Measurements from ENCODE around the gene GLB1L2. TPM values are rescaled to one million over a fixed set of nuclear protein-coding genes. Genes with fewer than 3 reads are reported as not detected.

GLB1L2 gene
- total RNA-seq, 2 donors from 2014 or later, result 9.9 to 12.5 TPM

DNA sequence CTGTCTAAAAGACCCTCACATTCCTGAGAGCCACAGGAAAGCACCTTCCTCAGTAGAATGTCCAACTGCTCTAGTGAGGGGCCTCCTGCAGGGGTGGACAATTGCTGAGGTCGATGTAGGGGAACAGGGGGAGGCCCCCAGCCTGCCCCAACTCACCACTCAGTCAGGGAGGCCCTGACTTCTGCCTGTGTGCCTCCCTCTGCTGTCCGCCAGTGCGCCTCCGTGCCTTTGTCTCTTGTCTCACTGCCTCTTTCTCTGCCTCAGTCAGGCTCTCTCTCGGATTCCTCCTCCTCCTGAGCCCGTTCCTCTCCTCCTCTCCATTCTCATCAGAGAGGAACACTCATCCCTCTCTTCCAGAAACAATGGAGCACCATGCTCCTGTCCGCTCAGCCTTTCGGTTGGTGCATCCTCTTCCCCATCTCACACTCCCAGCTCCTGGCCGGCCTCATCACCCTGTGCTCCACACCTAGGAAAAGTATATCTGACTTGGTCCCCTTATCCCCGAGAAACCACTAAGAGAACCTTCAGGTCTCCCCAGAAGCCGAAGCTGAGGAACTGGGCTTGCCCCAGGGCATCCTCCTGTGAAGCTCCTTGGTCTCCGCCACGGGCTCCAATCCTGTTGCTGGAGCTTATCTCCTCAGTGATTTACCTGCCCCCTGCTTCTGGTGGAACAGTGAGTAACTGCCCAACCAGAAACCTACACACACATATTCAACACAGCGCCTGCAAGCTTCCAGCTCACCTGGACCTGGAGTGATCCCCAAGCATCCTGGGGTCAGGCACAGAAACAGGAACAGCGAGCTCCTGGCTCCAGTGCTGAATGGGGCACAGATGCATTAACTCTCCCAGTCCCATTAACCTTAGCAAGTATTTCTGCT, 78.0 kb downstream of the GLB1L2 start:
- peak overlapping the region; percentile 74 for H3K4me3 Mint-ChIP-seq
- Histone ChIP-seq H3K4me3 (ENCODE audit: low read length) (no peak overlapping the region), H3K9ac (ENCODE audit: extremely low read depth, low read length, poor library complexity, severe bottlenecking) (no peak overlapping the region), H3K36me3 (ENCODE audit: control insufficient read depth, insufficient read depth, low read length) (no peaks in the 10 kb centered on the region), H3K4me1 (ENCODE audit: control insufficient read depth, insufficient read depth, low read length) (no peaks in the 10 kb centered on the region), H3K27ac (ENCODE audit: low read depth, low read length) (no peak overlapping the region), H3K27me3 (ENCODE audit: control insufficient read depth, insufficient read depth, low read length, poor library complexity, severe bottlenecking) (peaks cover 39% of the 10 kb centered on the region), H3K9me3 (ENCODE audit: control insufficient read depth, low read length) (no peaks in the 10 kb centered on the region)
- no peak for DNase-seq
- H3K36me3 Mint-ChIP-seq (ENCODE audit: low read depth), result no peaks in the 10 kb centered on the region
- peaks cover 26% of the 10 kb centered on the region for H3K4me1 Mint-ChIP-seq
- H3K27me3 Mint-ChIP-seq (ENCODE audit: insufficient read depth), result peaks cover 53% of the 10 kb centered on the region
- no peaks in the 10 kb centered on the region for H3K9me3 Mint-ChIP-seq
- 86 to 87% methylated on average over 11 to 15 of the region's 15 CpGs for WGBS, 2 experiments (ENCODE audit: insufficient coverage in 1 of 2, insufficient read length in 1 of 2)
- no peak overlapping the region for H3K27ac Mint-ChIP-seq
- TF ChIP-seq, protein P1, sequence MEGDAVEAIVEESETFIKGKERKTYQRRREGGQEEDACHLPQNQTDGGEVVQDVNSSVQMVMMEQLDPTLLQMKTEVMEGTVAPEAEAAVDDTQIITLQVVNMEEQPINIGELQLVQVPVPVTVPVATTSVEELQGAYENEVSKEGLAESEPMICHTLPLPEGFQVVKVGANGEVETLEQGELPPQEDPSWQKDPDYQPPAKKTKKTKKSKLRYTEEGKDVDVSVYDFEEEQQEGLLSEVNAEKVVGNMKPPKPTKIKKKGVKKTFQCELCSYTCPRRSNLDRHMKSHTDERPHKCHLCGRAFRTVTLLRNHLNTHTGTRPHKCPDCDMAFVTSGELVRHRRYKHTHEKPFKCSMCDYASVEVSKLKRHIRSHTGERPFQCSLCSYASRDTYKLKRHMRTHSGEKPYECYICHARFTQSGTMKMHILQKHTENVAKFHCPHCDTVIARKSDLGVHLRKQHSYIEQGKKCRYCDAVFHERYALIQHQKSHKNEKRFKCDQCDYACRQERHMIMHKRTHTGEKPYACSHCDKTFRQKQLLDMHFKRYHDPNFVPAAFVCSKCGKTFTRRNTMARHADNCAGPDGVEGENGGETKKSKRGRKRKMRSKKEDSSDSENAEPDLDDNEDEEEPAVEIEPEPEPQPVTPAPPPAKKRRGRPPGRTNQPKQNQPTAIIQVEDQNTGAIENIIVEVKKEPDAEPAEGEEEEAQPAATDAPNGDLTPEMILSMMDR (conservative IDR thresholded peaks at IDR 0.05), result no peak

DNA sequence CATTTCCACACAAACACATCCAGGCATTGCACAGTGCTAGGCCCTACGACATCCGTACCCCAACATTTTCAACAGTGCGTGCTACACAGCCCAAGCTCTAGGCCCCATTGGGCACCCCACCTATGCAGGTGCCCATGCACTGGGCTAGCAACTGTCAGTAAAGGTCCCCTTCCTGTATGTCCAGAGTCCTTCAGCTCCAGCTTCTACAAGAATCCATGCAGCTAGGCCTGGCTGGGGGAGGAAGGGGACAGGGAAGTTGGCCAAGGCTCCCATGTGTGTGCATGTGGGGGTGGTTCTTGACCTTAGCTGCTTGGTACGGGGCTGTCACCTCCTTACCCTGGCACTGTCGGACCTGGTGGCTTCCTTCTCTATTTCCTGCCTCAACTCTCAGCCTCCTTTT, 79.0 kb downstream of the GLB1L2 start:
- Histone ChIP-seq H3K4me1 (ENCODE audit: control insufficient read depth, insufficient read depth, low read length) (no peaks in the 10 kb centered on the region), H3K4me3 (ENCODE audit: low read length) (peak overlapping the region; percentile 71), H3K9me3 (ENCODE audit: control insufficient read depth, low read length) (no peaks in the 10 kb centered on the region), H3K27ac (ENCODE audit: low read depth, low read length) (no peak overlapping the region), H3K36me3 (ENCODE audit: control insufficient read depth, insufficient read depth, low read length) (no peaks in the 10 kb centered on the region), H3K9ac (ENCODE audit: extremely low read depth, low read length, poor library complexity, severe bottlenecking) (no peak overlapping the region), H3K27me3 (ENCODE audit: control insufficient read depth, insufficient read depth, low read length, poor library complexity, severe bottlenecking) (peaks cover 49% of the 10 kb centered on the region)
- TF ChIP-seq, protein P1 (conservative IDR thresholded peaks at IDR 0.05), result no peak
- Mint-ChIP-seq H3K36me3 (ENCODE audit: low read depth) (no peaks in the 10 kb centered on the region), H3K9me3 (no peaks in the 10 kb centered on the region), H3K27me3 (ENCODE audit: insufficient read depth) (peaks cover 62% of the 10 kb centered on the region), H3K4me1 (peaks cover 33% of the 10 kb centered on the region), H3K4me3 (peak overlapping the region; percentile 74), H3K27ac (no peak overlapping the region)
- no peak for DNase-seq
- 82% methylated on average over 5 of the region's 5 CpGs; no CpG with 5 or more reads in 1 of the 2 experiments for WGBS, 2 experiments (ENCODE audit: insufficient coverage in 1 of 2, insufficient read length in 1 of 2)

DNA sequence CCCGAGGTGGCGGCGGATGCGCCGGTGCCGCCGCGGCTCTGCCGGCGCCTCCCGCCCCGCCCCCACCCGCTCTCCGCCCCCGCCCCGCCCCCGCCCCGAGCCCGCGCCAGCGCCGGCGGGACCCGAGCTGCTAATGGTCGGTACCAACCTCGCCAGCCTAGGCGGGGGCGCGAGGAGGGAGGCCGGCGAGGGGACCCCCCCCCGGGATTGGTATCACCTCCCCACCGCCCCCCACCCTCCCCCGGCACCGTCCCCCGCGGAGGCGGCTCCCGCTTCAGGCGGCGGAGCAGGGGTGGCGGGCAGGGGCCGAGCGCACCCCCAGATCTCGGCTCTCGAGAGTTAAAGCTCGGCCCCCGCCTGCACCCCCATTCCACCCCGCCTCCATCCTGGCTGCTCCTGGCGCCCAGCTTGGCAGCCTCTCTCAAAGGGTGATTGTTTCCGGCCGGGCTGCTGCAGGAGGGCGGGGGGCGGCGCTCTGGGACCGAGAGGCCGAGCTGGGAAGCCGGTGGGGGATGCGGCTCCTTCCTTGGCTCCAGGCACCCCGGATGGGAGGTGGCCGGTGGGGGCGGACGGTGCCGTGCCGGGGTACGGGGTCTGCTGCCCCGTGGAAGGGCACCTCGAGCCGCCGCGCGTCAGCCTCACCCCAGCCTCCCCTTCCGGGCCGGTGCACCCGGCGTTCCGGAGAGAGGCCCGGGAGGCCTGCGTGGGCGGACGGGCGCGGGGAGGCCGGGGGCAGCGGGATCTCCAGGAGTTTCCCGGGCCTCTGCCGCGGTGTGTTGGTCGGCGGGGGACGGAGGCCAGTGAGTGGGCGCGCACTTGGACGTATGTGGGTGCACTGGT, 80.6 kb downstream of the GLB1L2 start, which contains the start of gene B3GAT1:
TSS of gene B3GAT1 (minus strand) at position 40 of the 840 bp plus-strand sequence. CDS start 24,583 bp downstream, outside the sequence.
- H3K4me1 ChIP-seq (ENCODE audit: control insufficient read depth, insufficient read depth, low read length), result no peaks in the 10 kb centered on the region

More for the DNA sequence above, 80.6 kb downstream of the GLB1L2 start, which contains the start of gene B3GAT1:
- Mint-ChIP-seq H3K4me1 (peaks cover 30% of the 10 kb centered on the region), H3K36me3 (ENCODE audit: low read depth) (no peaks in the 10 kb centered on the region), H3K4me3 (peak within 1 kb of the TSS; percentile 74), H3K9me3 (no peaks in the 10 kb centered on the region), H3K27ac (no peak within 1 kb of the TSS), H3K27me3 (ENCODE audit: insufficient read depth) (peaks cover 76% of the 10 kb centered on the region)
- Histone ChIP-seq H3K9ac (ENCODE audit: extremely low read depth, low read length, poor library complexity, severe bottlenecking) (no peak within 1 kb of the TSS), H3K4me3 (ENCODE audit: low read length) (peak within 1 kb of the TSS; percentile 71), H3K36me3 (ENCODE audit: control insufficient read depth, insufficient read depth, low read length) (no peaks in the 10 kb centered on the region), H3K27ac (ENCODE audit: low read depth, low read length) (no peak within 1 kb of the TSS), H3K9me3 (ENCODE audit: control insufficient read depth, low read length) (no peaks in the 10 kb centered on the region), H3K27me3 (ENCODE audit: control insufficient read depth, insufficient read depth, low read length, poor library complexity, severe bottlenecking) (peaks cover 66% of the 10 kb centered on the region)
- TF ChIP-seq, protein P1 (conservative IDR thresholded peaks at IDR 0.05), result no peak
- DNase-seq, result peak; percentile 83
- WGBS, 2 experiments (ENCODE audit: insufficient coverage in 1 of 2, insufficient read length in 1 of 2), result 1 to 2% methylated on average over 18 to 77 of the region's 94 CpGs
